OCI-LY3 (cell line): Measurements from ENCODE around the gene HDAC8.

Experiments used
- EZH2phosphoT487 ChIP-seq: fragments of 200-600 bp; shearing (Covaris generic); IDR thresholded peaks from 2 replicates; pipeline ENCODE4 v1.6.1; 2018; ENCODE audit warnings: antibody characterized with exemption, mixed run types, low read depth
- TF ChIP-seq, protein P1 (sequence below): fragments of 200-600, 300-600 bp; sonication (generic); IDR thresholded peaks from 2 replicates; pipeline ENCODE4 v1.5.1; 2014; ENCODE audit warnings: antibody characterized with exemption, low read length, low read depth

- TF ChIP-seq, protein P1, sequence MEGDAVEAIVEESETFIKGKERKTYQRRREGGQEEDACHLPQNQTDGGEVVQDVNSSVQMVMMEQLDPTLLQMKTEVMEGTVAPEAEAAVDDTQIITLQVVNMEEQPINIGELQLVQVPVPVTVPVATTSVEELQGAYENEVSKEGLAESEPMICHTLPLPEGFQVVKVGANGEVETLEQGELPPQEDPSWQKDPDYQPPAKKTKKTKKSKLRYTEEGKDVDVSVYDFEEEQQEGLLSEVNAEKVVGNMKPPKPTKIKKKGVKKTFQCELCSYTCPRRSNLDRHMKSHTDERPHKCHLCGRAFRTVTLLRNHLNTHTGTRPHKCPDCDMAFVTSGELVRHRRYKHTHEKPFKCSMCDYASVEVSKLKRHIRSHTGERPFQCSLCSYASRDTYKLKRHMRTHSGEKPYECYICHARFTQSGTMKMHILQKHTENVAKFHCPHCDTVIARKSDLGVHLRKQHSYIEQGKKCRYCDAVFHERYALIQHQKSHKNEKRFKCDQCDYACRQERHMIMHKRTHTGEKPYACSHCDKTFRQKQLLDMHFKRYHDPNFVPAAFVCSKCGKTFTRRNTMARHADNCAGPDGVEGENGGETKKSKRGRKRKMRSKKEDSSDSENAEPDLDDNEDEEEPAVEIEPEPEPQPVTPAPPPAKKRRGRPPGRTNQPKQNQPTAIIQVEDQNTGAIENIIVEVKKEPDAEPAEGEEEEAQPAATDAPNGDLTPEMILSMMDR, result no peak
- no peak for TF ChIP-seq EZH2phosphoT487
Measured at GRCh38 chrX:72316408-72317110, 256.1 kb downstream of the HDAC8 start.
